Measurements from ENCODE around the gene CACNA1I.

CACNA1I gene

DNA sequence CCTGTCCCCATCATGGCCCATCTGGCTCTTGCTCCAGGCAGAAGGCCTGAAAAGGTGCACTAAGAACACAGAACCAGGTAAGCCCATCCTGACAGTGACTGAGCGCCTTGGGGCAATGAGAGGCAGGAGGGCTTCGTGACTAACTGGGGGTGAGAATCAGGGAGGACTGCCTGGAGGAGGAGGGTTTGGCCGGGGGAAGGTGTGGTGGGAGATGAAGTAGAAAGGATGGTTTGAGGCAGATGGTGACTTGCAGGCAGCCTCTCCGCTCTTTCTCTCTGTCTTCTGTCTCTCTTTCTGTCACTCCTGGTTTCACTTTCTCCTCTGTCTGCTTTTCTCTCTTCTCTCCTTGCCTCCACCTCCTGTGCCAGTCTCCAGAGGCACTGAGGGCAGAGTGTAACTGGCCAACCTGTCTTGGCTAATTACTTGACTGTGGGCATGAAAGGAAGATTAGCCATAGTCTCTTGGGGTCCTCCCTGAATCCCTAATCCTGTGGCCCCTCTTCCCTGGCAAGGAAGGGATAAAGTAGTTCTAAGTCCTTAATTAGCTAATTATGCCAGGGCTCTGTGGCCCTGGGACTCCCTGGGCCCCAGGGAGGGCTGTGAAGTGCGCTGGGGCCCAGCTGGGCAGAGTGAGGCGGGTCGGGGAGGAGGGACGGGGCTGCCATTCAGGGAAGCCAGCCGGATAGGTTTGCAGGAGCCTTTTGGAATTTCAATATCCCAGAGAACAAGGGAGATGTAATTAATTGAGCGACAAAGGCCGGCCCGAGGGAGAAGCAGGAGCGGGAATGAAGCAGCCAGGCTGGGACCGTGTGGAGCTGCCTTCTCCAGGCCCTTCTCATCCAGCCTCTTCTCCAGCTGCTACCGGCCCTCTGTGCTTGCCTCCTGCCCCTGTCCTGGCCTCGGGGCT, 61.1 kb downstream of the CACNA1I start:
- DNase-seq (ENCODE audit: low spot score), result no peak
- Histone ChIP-seq H3K27me3 (ENCODE audit: insufficient read depth, poor library complexity, severe bottlenecking) (no peaks in the 10 kb centered on the region), H3K4me1 (ENCODE audit: insufficient read depth, poor library complexity, severe bottlenecking) (peaks cover 19% of the 10 kb centered on the region), H3K36me3 (ENCODE audit: low read depth) (no peaks in the 10 kb centered on the region), H3K9me3 (ENCODE audit: severe bottlenecking) (no peaks in the 10 kb centered on the region), H3K4me3 (ENCODE audit: severe bottlenecking) (no peak overlapping the region), H3K27ac (ENCODE audit: poor library complexity, severe bottlenecking) (no peak overlapping the region)
- TF ChIP-seq, protein P1, sequence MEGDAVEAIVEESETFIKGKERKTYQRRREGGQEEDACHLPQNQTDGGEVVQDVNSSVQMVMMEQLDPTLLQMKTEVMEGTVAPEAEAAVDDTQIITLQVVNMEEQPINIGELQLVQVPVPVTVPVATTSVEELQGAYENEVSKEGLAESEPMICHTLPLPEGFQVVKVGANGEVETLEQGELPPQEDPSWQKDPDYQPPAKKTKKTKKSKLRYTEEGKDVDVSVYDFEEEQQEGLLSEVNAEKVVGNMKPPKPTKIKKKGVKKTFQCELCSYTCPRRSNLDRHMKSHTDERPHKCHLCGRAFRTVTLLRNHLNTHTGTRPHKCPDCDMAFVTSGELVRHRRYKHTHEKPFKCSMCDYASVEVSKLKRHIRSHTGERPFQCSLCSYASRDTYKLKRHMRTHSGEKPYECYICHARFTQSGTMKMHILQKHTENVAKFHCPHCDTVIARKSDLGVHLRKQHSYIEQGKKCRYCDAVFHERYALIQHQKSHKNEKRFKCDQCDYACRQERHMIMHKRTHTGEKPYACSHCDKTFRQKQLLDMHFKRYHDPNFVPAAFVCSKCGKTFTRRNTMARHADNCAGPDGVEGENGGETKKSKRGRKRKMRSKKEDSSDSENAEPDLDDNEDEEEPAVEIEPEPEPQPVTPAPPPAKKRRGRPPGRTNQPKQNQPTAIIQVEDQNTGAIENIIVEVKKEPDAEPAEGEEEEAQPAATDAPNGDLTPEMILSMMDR (IDR thresholded peaks at IDR 0.05; ENCODE audit: poor library complexity, severe bottlenecking), result no peak
- ATAC-seq (ENCODE audit: low read depth), result no peak

DNA sequence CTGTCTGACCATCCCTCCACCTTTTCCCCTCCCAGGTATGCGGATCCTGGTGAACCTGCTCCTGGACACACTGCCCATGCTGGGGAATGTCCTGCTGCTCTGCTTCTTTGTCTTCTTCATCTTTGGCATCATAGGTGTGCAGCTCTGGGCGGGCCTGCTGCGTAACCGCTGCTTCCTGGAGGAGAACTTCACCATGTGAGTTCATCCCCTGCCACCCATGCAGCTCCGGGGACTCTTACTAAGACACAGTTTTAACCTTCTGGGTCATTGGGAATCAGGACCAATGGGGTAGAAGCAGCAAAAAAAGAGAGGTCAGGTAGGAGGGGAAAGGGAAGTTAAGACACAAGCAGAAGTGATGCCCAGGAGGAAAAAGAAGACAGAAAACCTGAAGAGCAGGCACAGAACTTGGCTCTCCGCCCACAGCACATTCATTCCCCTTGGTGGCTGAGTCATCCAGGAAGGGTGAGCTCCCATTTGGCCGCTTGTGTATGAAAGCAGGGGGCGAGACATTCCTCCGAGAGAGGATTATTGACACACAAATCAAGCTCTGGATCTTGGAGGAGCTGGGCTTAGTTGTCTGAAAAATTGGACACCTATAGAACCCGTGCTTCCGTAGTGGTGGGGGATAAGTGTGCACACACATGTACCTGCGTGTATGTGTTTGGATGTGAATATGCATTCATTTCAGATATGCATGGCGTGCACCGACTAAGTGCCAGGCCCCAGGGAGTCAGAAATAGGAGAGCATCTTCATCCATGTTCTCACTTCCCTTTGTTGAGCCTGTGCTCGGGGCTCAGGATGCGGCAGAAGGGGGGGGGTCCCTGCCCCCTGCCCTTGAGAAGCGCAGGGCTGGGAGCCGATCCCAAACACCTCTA, 64.2 kb downstream of the CACNA1I start:
- no peaks in the 10 kb centered on the region for H3K27me3 ChIP-seq (ENCODE audit: insufficient read depth, poor library complexity, severe bottlenecking)
- TF ChIP-seq, protein P1 (IDR thresholded peaks at IDR 0.05; ENCODE audit: poor library complexity, severe bottlenecking), result no peak
- DNase-seq (ENCODE audit: low spot score) (peak; percentile 94), ATAC-seq (ENCODE audit: low read depth) (peak; percentile 90)
- no peak overlapping the region for H3K4me3 ChIP-seq (ENCODE audit: severe bottlenecking)
- H3K27ac ChIP-seq (ENCODE audit: poor library complexity, severe bottlenecking), result peak overlapping the region; percentile 71
- no peaks in the 10 kb centered on the region for H3K9me3 ChIP-seq (ENCODE audit: severe bottlenecking)
- no peaks in the 10 kb centered on the region for H3K36me3 ChIP-seq (ENCODE audit: low read depth)
- peaks cover 19% of the 10 kb centered on the region for H3K4me1 ChIP-seq (ENCODE audit: insufficient read depth, poor library complexity, severe bottlenecking)

DNA sequence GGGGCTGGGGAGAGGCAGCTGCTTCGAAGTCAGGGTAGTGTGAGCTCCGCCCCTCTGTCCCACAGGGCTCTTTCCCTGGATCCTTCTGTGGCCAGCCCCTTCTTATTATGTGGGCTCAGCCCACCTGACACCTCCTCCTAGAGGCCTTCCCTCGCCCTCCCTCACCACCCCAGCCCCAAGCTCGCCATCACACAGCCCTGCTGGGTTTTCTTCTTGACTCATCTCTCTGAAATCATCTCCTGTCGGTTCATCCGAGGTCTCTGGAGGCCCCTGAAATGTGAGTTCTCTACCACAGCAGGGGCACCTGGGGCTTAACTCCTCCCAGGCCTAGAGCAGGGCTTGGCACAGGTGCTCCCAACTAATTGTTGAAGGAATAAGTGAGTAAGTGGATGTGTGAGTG, 65.2 kb downstream of the CACNA1I start:
- H3K9me3 ChIP-seq (ENCODE audit: severe bottlenecking), result no peaks in the 10 kb centered on the region
- DNase-seq (ENCODE audit: low spot score) (no peak), ATAC-seq (ENCODE audit: low read depth) (no peak)
- TF ChIP-seq, protein P1 (IDR thresholded peaks at IDR 0.05; ENCODE audit: poor library complexity, severe bottlenecking), result no peak
- no peaks in the 10 kb centered on the region for H3K36me3 ChIP-seq (ENCODE audit: low read depth)
- no peaks in the 10 kb centered on the region for H3K27me3 ChIP-seq (ENCODE audit: insufficient read depth, poor library complexity, severe bottlenecking)
- peaks cover 19% of the 10 kb centered on the region for H3K4me1 ChIP-seq (ENCODE audit: insufficient read depth, poor library complexity, severe bottlenecking)
- H3K4me3 ChIP-seq (ENCODE audit: severe bottlenecking), result no peak overlapping the region
- peak overlapping the region; percentile 71 for H3K27ac ChIP-seq (ENCODE audit: poor library complexity, severe bottlenecking)

DNA sequence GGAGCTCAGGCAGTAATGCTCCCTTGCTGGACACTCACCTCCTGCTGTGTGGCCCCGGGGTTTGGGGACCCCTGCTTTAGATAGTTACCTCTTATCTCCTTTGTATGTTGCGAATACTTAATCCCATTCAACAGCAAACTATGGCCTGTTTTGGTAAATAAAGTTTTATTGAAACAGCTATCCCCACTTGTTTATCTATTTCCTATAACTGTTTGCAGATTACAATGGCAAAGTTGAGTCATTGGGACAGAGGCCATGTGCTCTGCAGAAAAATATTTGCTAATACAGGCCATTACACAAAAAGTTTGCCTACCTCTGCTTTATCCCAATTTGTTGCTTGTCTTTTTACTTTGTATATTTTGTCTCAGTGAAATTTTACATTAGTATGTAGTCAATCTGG, 68.4 kb downstream of the CACNA1I start:
- Histone ChIP-seq H3K9me3 (ENCODE audit: severe bottlenecking) (no peaks in the 10 kb centered on the region), H3K36me3 (ENCODE audit: low read depth) (no peaks in the 10 kb centered on the region), H3K27me3 (ENCODE audit: insufficient read depth, poor library complexity, severe bottlenecking) (no peaks in the 10 kb centered on the region), H3K4me3 (ENCODE audit: severe bottlenecking) (no peak overlapping the region), H3K27ac (ENCODE audit: poor library complexity, severe bottlenecking) (no peak overlapping the region), H3K4me1 (ENCODE audit: insufficient read depth, poor library complexity, severe bottlenecking) (peaks cover 19% of the 10 kb centered on the region)
- TF ChIP-seq, protein P1 (IDR thresholded peaks at IDR 0.05; ENCODE audit: poor library complexity, severe bottlenecking), result no peak
- DNase-seq (ENCODE audit: low spot score) (no peak), ATAC-seq (ENCODE audit: low read depth) (no peak)

Data from RWPE2 (cell line).